ENCODE results near the gene AGTPBP1. TPM values are rescaled to one million over a fixed set of nuclear protein-coding genes. Genes with fewer than 3 reads are reported as not detected.

AGTPBP1 gene
- total RNA-seq, 4 donors from 2014 or later: 16.9 to 35.2 (median 20.5) TPM

DNA sequence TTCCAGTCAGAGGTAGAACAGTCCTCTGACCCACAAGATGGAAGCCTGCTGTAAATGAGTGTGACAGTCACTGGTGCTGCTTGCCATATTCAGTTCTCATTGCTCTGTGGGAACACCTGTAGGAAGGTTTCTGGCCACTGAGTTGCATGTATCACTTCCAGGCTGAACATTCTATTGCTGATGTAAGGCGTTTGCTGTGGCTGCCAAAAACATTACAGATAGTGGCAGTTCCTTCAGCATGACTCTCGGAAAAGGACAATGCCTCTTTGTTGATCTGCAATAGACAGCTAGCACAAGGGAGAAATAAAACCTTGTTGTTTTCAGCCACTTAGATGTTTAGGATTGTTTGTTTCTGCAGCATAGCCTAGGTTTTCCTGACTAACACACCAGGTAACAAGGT is 217.2 kb downstream of the AGTPBP1 start:
- no peaks in the 10 kb centered on the region for H3K36me3 ChIP-seq
- H3K27ac ChIP-seq: no peak overlapping the region
- TF ChIP-seq EP300 (IDR thresholded peaks at IDR 0.05): no peak
- no peak for TF ChIP-seq POLR2A (IDR thresholded peaks at IDR 0.05)
- TF ChIP-seq, protein P1, sequence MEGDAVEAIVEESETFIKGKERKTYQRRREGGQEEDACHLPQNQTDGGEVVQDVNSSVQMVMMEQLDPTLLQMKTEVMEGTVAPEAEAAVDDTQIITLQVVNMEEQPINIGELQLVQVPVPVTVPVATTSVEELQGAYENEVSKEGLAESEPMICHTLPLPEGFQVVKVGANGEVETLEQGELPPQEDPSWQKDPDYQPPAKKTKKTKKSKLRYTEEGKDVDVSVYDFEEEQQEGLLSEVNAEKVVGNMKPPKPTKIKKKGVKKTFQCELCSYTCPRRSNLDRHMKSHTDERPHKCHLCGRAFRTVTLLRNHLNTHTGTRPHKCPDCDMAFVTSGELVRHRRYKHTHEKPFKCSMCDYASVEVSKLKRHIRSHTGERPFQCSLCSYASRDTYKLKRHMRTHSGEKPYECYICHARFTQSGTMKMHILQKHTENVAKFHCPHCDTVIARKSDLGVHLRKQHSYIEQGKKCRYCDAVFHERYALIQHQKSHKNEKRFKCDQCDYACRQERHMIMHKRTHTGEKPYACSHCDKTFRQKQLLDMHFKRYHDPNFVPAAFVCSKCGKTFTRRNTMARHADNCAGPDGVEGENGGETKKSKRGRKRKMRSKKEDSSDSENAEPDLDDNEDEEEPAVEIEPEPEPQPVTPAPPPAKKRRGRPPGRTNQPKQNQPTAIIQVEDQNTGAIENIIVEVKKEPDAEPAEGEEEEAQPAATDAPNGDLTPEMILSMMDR (IDR thresholded peaks at IDR 0.05): no peak
- peaks cover 0 to 3% (median 0%) of the 10 kb centered on the region in 4 donors for H3K9me3 ChIP-seq
- no peak for DNase-seq (ENCODE audit: low spot score in 2 of 2)
- no peaks in the 10 kb centered on the region for H3K27me3 ChIP-seq
- H3K4me3 ChIP-seq: no peak overlapping the region
- peaks cover 0 to 14% (median 4%) of the 10 kb centered on the region in 4 donors for H3K4me1 ChIP-seq
- 36 to 55% methylated on average over 2 of the region's 2 CpGs for WGBS, 2 donors

DNA sequence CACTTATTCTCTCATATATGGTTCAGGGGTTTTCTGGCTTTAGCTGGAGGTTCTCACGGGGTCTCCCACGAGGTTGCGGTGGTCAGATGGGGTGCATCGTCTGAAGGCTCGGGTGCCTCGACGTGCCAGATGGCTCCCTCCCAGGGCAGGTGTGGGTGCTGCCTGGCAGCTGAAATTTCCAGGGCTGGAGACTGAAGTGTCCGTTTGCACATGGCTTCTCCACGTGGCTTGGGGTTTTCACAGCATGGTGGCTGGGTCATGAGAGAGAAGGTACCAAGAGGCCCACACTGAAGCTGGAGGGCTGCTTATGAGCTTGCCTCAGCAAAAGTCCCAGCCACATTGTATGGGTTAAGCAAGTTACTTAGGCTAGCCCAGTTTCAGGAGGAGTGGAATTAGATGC is 218.6 kb downstream of the AGTPBP1 start:
- Histone ChIP-seq H3K36me3 (no peaks in the 10 kb centered on the region), H3K4me1 (peaks cover 0 to 14% (median 4%) of the 10 kb centered on the region in 4 donors), H3K27ac (no peak overlapping the region), H3K4me3 (peak overlapping the region in 1 of 4 donors; percentile 3), H3K9me3 (peaks cover 0 to 3% (median 0%) of the 10 kb centered on the region in 4 donors), H3K27me3 (no peaks in the 10 kb centered on the region)
- DNase-seq (ENCODE audit: low spot score in 2 of 2): no peak
- WGBS, 2 donors: 59 to 64% methylated on average over 9 of the region's 9 CpGs
- no peak for TF ChIP-seq POLR2A (IDR thresholded peaks at IDR 0.05)
- no peak for TF ChIP-seq EP300 (IDR thresholded peaks at IDR 0.05)
- TF ChIP-seq, protein P1 (IDR thresholded peaks at IDR 0.05): no peak

DNA sequence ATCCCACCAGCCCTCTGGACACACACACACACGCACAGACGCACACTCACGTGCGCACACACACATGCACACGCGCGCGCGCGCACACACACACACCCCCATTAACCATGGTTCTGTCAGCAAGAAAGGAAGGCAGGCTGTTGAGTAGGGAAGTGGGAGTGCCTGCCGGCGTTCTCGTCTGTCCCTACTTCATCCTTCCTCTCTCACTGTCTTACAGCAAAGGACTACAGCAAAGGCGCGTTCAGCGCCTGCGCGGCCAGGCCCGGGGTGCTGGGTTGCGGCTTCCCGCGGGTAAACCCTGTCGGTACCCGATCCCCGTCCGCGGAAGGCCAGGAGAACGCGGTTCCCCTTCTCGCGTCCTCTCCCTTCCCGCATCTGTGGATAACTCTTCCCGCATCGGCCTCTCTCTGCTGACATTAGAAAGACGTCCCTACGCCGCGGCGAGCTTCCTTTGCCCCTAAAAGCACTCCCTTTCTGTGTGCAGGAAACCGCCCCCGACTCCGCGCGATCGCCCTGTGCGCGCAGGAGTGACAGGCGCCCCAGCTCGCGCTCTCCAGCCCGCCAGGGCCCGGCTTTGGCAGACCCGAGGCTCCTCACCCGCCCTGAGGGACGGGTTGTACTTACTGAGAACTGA is 219.2 kb downstream of the AGTPBP1 start:
- H3K27ac ChIP-seq: peak overlapping the region in 2 of 4 donors; percentile 20 to 34
- no peaks in the 10 kb centered on the region for H3K36me3 ChIP-seq
- peaks cover 0 to 14% (median 4%) of the 10 kb centered on the region in 4 donors for H3K4me1 ChIP-seq
- H3K9me3 ChIP-seq: peaks cover 0 to 3% (median 0%) of the 10 kb centered on the region in 4 donors
- no peaks in the 10 kb centered on the region for H3K27me3 ChIP-seq
- H3K4me3 ChIP-seq: peak overlapping the region; percentile 3 to 49 (median 27)
- DNase-seq (ENCODE audit: low spot score in 2 of 2): peak in 1 of 2 donors; percentile 16
- WGBS, 2 donors: 1 to 3% methylated on average over 42 to 49 of the region's 55 CpGs
- TF ChIP-seq POLR2A (IDR thresholded peaks at IDR 0.05) (no peak), EP300 (IDR thresholded peaks at IDR 0.05) (no peak)
- TF ChIP-seq, protein P1 (IDR thresholded peaks at IDR 0.05): no peak

DNA sequence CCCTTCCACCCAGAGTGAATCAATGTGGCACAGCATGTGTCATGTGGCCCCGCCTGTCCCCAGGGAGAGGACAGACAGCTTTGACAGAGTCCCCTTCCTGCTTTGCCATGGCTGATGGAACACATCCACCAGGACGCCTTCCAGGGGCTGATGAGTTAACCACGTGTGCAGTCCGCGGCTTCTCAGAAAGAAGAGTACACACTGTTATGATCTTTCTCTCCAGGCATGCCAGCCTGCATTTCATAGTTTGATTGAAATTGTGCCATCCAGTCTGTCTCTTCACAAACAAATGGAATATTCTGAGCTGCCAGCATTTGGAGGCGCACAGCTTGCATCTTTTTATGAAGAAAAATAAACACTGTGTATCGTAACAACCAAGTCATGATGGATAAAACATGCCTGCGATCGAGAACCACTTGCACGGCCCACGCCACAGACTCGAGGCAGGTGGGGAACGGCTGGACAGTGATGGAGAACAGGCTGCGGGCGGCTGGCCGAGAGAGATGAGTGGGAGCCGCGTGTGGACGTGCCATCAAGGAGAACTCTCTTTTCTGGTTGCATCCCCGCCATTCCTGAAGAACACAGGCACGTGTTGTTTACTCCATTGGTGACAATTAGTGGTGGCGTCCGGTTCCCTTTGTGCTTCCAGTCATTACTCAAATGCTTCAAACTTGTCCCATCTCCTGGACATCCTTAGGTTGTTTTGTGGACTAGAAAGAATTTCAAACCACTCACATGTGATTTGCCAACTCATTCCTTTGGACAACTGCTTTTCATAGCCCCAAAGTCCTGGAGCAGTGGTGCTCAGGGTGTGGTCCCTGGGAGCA is 220.2 kb downstream of the AGTPBP1 start:
- Histone ChIP-seq H3K4me3 (no peak overlapping the region), H3K27me3 (no peaks in the 10 kb centered on the region)
- 87 to 92% methylated on average over 23 of the region's 23 CpGs for WGBS, 2 donors

More for the DNA sequence above, 220.2 kb downstream of the AGTPBP1 start:
- Histone ChIP-seq H3K9me3 (peaks cover 0 to 3% (median 0%) of the 10 kb centered on the region in 4 donors), H3K27ac (no peak overlapping the region), H3K4me1 (peaks cover 0 to 14% (median 4%) of the 10 kb centered on the region in 4 donors), H3K36me3 (no peaks in the 10 kb centered on the region)
- TF ChIP-seq POLR2A (IDR thresholded peaks at IDR 0.05): no peak
- TF ChIP-seq EP300 (IDR thresholded peaks at IDR 0.05): no peak
- TF ChIP-seq, protein P1 (IDR thresholded peaks at IDR 0.05): no peak
- no peak for DNase-seq (ENCODE audit: low spot score in 2 of 2)
